Measurements from ENCODE around the gene DMBX1. TPM values are rescaled to one million over a fixed set of nuclear protein-coding genes. Genes with fewer than 3 reads are reported as not detected.

The DMBX1 gene
- total and polyA plus RNA-seq, 2 of the 4 experiments (the other 2 are of a cell fraction) = not detected

GRCh38 chr1:46528297-46528955 is 38.8 kb downstream of the DMBX1 start:
- no peak overlapping the region for H3K23ac ChIP-seq (ENCODE audit: low read depth, low read length)
- H3K4me3 ChIP-seq (ENCODE audit: insufficient read depth, low read depth, low read length) = no peak overlapping the region
- H3K27me3 ChIP-seq (ENCODE audit: control insufficient read depth, insufficient read depth, low read length) = peaks cover 57% of the 10 kb centered on the region
- H2AFZ ChIP-seq (replicated peaks; ENCODE audit: low read length, poor library complexity) = peak overlapping the region; percentile 58
- no peaks in the 10 kb centered on the region for H4K20me1 ChIP-seq (ENCODE audit: insufficient read depth, low read length)
- ChIA-PET POLR2A (ENCODE audit: unreplicated experiment) (no interaction called here), CTCF (interaction anchor here (1.0 to 2.2 kb wide), 7 partner anchors 8 to 89 kb away, joined by 3 to 12 read pairs (median 4); no protein-coding TSS in a partner anchor)
- H2BK5ac ChIP-seq (ENCODE audit: low read depth, low read length, poor library complexity, severe bottlenecking) = no peak overlapping the region
- WGBS, 2 experiments (ENCODE audit: extremely low coverage in 2 of 2, insufficient read length in 1 of 2) = 25% methylated on average over 4 of the region's 11 CpGs; no CpG with 5 or more reads in 1 of the 2 experiments
- no peaks in the 10 kb centered on the region for H3K4me1 ChIP-seq (ENCODE audit: control insufficient read depth, insufficient read depth, low read length)
- H3K4ac ChIP-seq (ENCODE audit: low read depth, low read length) = no peak overlapping the region
- dilution Hi-C loops (cut with HindIII; ENCODE audit: low sequenced_read_pairs, unreplicated experiment) (no loop called here), in situ Hi-C loops (cut with MboI; ENCODE audit: low sequenced_read_pairs) (loop anchor here (5.0 kb wide), 3 partner anchors 51 to 121 kb away; no protein-coding TSS in a partner anchor), intact Hi-C loops (cut with micrococcal nuclease) (loop anchor here (1.0 kb wide), 5 partner anchors 51 to 197 kb away; no protein-coding TSS in a partner anchor)
- no peak overlapping the region for H3K9ac ChIP-seq (ENCODE audit: low read depth, low read length)
- no peaks in the 10 kb centered on the region for H3K36me3 ChIP-seq (ENCODE audit: control insufficient read depth, insufficient read depth, low read length)
- no peak overlapping the region for H3K56ac ChIP-seq (ENCODE audit: extremely low read depth, insufficient read depth, low read length)
- peak; percentile 4; the same call in 1 of the 2 replicates for ATAC-seq (ENCODE audit: low read depth)
- H4K91ac ChIP-seq (ENCODE audit: insufficient read depth, low read depth, low read length) = no peak overlapping the region
- no peaks in the 10 kb centered on the region for H3K9me3 ChIP-seq (ENCODE audit: control insufficient read depth, insufficient read depth, low read length)
- no peak overlapping the region for H2BK15ac ChIP-seq (ENCODE audit: low read depth, low read length)
- H3K4me2 ChIP-seq (ENCODE audit: low read depth, low read length) = no peak overlapping the region
- H3K27ac ChIP-seq (ENCODE audit: insufficient read depth, low read length) = no peak overlapping the region
- TF ChIP-seq RAD21 (IDR thresholded peaks at IDR 0.05; ENCODE audit: low read length) (peak; percentile 38), CTCF (conservative IDR thresholded peaks at IDR 0.05; ENCODE audit: low read depth, low read length) (peak; percentile 30; the same call in 1 of the 2 replicates), USF2 (IDR thresholded peaks at IDR 0.05; ENCODE audit: low read depth, low read length) (no peak), RFX5 (IDR thresholded peaks at IDR 0.05; ENCODE audit: low read depth, low read length) (no peak), MAZ (IDR thresholded peaks at IDR 0.05; ENCODE audit: borderline replicate concordance, low read depth, low read length) (no peak), POLR2A (IDR thresholded peaks at IDR 0.05; ENCODE audit: low read depth, low read length) (no peak; the same call in 1 of the 2 replicates), SMC3 (IDR thresholded peaks at IDR 0.05; ENCODE audit: low read depth, low read length) (peak; percentile 39; the same call in 1 of the 2 replicates)
- H3K14ac ChIP-seq (replicated peaks; ENCODE audit: low read depth, low read length) = no peak overlapping the region
- no peak overlapping the region for H2BK20ac ChIP-seq (ENCODE audit: low read depth, low read length)
- no peak overlapping the region for H3K18ac ChIP-seq (ENCODE audit: low read depth, low read length)
- H2BK120ac ChIP-seq (ENCODE audit: low read depth, low read length) = no peak overlapping the region
- no peak overlapping the region for H4K8ac ChIP-seq (ENCODE audit: low read depth in 2 of 2, low read length in 2 of 2)
- peak; percentile 22 for DNase-seq
- H3K9me1 ChIP-seq (ENCODE audit: insufficient read depth, low read length) = no peaks in the 10 kb centered on the region
- no peaks in the 10 kb centered on the region for H3K79me1 ChIP-seq (ENCODE audit: low read depth in 1 of 2, low read length in 2 of 2)
- BruUV-seq (replicated peaks) = no TSS peak
- H2AK9ac ChIP-seq (replicated peaks; ENCODE audit: low read depth, low read length, poor library complexity) = no peak overlapping the region
- no peak overlapping the region for H4K5ac ChIP-seq (ENCODE audit: low read depth, low read length)
- H2AK5ac ChIP-seq (ENCODE audit: low read depth, low read length) = no peak overlapping the region
